D721Med (cell line): Measurements from ENCODE around the gene PXDC1.

Experiments
- DNase-seq: peaks from one replicate; pipeline ENCODE4 v3.0.0; 2011; ENCODE audit warnings: low spot score; ENCODE audit not compliant: insufficient read length
- FAIRE-seq: peaks from 2 replicates; lab custom pipeline; 2011; peaks lifted over from hg19 to GRCh38; lab: Jason Lieb, UNC
- CTCF ChIP-seq: IDR thresholded peaks from 2 replicates; pipeline ENCODE4 v1.5.1; 2012; ENCODE audit warnings: mild to moderate bottlenecking, control low read depth; ENCODE audit not compliant: insufficient read depth; ENCODE audit errors: missing control alignments

PXDC1 gene

GRCh38 chr6:3701631-3702030 lies 49.9 kb downstream of the PXDC1 start:
- FAIRE-seq = no peak
- DNase-seq = no peak
- TF ChIP-seq CTCF = no peak

- TF ChIP-seq CTCF = no peak
- FAIRE-seq = no peak
- DNase-seq = no peak
These were observed 52.3 kb downstream of the PXDC1 start for GRCh38 chr6:3699231-3699630.

GRCh38 chr6:3698021-3698420 lies 53.5 kb downstream of the PXDC1 start:
- TF ChIP-seq CTCF = no peak
- no peak for DNase-seq
- FAIRE-seq = no peak

- TF ChIP-seq CTCF = no peak
- DNase-seq = no peak
- FAIRE-seq = no peak
These were observed 53.9 kb downstream of the PXDC1 start for GRCh38 chr6:3697609-3698008.

GRCh38 chr6:3696525-3697088 lies 54.9 kb downstream of the PXDC1 start:
- no peak for TF ChIP-seq CTCF
- DNase-seq = no peak
- no peak for FAIRE-seq

- TF ChIP-seq CTCF = no peak
- DNase-seq (no peak), FAIRE-seq (no peak)
These were observed 56.3 kb downstream of the PXDC1 start for GRCh38 chr6:3695065-3695817.

- no peak for TF ChIP-seq CTCF
- FAIRE-seq (no peak), DNase-seq (no peak)
These were observed 57.7 kb downstream of the PXDC1 start for GRCh38 chr6:3693831-3694230.
